ENCODE measurements around the gene IL20RB.

Gene IL20RB

DNA sequence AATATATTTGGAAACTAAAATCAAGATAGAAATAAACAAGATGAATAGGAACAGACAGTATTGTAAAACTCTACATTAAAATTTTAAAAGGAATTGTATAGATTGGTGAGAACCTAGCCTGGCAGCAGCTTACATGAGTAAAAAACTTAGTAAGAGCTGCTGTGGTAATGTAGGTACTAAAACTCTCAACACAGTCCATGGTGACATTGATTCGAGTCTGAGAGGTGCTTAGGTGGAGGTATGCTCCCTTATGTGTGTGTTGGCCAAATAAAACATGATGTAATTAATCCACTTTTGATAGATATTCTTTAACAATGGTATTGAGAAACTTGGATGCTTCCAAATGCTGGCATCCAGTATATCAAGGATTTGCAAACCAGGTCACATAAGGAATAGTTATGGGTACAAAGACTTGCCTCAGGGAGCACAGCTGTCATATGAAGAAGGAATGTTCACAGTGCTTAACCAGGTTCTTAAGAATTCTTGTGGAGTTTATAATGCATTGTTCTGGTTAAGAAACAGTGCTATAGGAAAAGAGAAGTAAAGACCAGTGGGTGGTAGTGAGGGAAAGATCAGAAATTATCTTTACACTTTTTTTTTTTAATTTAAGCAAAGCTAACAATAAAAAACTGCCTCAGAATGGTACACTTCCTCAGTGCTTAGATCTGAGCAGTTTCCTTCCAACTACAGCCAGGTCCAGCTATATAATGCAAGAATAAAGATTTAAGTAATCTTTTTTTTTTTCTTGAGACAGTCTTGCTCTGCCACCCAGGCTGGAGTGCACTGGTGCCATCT is 24.6 kb upstream of the IL20RB start:
- TF ChIP-seq, protein P1, sequence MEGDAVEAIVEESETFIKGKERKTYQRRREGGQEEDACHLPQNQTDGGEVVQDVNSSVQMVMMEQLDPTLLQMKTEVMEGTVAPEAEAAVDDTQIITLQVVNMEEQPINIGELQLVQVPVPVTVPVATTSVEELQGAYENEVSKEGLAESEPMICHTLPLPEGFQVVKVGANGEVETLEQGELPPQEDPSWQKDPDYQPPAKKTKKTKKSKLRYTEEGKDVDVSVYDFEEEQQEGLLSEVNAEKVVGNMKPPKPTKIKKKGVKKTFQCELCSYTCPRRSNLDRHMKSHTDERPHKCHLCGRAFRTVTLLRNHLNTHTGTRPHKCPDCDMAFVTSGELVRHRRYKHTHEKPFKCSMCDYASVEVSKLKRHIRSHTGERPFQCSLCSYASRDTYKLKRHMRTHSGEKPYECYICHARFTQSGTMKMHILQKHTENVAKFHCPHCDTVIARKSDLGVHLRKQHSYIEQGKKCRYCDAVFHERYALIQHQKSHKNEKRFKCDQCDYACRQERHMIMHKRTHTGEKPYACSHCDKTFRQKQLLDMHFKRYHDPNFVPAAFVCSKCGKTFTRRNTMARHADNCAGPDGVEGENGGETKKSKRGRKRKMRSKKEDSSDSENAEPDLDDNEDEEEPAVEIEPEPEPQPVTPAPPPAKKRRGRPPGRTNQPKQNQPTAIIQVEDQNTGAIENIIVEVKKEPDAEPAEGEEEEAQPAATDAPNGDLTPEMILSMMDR (IDR thresholded peaks at IDR 0.05) = no peak

DNA sequence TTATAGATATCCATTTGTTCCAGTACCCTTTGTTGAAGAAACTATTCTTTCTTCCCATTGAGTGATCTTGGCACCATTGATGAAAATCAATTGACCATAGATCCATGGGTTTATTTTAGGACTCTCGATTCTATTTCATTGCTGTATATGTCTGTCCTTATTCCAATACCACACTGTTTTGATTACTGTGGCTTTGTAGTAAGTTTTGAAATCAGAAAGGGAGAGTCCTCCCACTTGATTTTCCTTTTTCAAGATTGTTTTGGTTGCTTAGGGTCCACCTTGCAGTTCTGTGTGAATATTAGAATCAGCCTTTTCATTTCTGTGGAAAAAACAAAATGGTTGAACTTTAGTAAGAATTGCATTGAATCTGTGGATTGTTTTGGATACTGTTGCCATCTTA is 20.6 kb upstream of the IL20RB start:
- TF ChIP-seq, protein P1 (IDR thresholded peaks at IDR 0.05) = no peak

DNA sequence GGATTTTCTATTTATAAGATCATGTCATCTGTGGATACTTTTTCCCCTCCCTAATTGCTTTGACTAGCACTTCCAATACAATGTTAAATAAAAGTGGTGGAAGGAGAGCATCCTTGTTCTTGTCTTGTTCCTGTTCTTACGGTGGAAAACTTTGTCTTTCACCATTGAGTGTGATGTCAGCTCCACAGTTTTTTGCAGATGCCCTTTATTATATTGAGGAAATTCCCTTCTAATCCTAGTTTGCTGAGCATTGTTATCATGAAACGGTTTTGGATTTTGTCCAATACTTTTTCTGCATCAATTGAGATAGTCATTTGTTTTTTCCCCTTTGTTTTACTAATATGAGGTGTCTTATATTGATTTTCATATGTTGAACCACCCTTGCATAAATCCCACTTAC is 19.9 kb upstream of the IL20RB start:
- TF ChIP-seq, protein P1 (IDR thresholded peaks at IDR 0.05) = no peak

DNA sequence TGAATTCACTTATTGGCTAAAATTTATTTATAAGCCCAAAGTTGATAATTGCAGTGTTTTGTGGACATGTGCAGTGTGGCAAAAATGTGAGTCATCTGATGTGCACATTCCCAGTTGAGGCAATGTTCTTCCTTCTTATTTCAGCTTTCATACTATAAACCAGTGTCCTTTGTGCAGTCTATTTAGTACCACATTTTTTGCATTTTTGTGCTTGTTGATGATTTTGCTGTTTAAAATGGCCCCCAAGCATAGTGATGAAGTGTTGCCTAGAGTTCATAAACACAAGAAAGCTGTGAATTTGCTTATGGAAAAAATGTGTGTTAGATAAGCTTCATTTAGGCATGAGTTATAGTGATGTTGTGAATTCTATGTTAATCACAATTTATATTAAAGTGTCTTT is 19.4 kb upstream of the IL20RB start:
- TF ChIP-seq, protein P1 (IDR thresholded peaks at IDR 0.05) = no peak

- TF ChIP-seq, protein P1 (IDR thresholded peaks at IDR 0.05) = no peak
These were observed 18.3 kb upstream of the IL20RB start for GRCh38 chr3:136939489-136939888.

DNA sequence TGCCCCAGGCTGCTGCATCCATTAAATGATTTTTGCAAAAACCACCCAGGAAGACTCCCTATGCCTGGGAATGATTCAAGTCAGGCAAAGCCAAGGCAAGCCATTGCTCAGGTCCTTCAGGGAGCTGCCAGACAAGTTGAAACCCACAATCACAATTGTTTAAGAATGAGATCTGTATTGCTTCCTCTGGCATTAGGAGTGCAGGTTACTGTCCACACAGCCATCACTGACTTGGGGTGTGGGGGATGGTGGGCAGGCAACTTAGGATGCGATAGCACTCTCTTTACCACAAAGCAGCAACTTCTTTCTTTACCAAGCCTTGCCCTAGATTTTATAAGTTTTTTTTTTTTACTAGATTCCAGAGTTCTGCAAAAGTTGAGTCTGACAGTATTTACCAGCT is 15.0 kb upstream of the IL20RB start:
- TF ChIP-seq, protein P1 (IDR thresholded peaks at IDR 0.05) = no peak

DNA sequence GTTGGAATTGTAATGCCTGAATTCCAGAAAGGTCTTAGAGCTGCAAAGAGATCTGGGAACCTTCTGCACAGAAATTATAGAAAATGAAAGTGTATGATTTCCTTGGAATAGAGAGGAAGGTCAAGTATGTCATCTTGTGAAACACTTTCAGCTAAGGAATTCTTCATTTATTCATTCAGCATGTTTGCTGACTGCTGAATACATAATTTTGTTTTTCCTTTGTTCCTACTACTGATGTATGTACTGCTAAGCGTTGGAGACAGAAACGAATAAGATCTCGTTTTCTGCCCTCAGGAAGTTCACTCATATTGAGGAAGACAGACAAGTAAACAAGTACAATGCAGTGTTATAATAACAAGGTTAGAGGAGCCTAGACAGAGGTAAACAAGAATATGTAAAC is 14.3 kb upstream of the IL20RB start:
- TF ChIP-seq, protein P1 (IDR thresholded peaks at IDR 0.05) = no peak

DNA sequence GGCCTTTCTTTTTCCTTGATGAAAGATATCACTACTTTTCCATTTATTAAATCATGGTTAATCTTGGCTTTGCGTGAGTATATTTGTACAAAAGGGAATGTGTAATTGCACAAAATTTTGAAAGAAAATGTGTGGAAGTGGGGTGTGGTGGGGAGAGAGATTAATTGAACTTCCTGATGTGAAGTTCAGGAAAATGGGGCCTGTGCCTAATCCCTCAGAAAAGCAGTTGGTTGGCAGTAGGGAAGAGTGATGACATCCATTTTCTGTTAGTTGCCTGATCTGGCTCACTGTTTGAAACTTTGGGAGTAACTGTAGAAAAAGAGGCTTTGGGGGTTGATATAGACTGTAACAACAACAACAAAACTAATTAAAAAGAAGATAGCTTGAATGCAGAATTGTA is 10.8 kb upstream of the IL20RB start:
- TF ChIP-seq, protein P1 (IDR thresholded peaks at IDR 0.05) = no peak

Data from LNCAP (cell line).